ENCODE data around the gene AQP11.
"Not testable (repeated sequence)": the region's sequence is repeated elsewhere in the genome, so short reads cannot be mapped to it uniquely, and the experiment has no call there.

AQP11 gene

GRCh38 chr11:77593883-77594282, 4.1 kb downstream of the AQP11 start:
- no peak for DNase-seq

- no peak for DNase-seq
These were observed 6.9 kb downstream of the AQP11 start for GRCh38 chr11:77596626-77597025.

- DNase-seq = no peak
These were observed 8.4 kb downstream of the AQP11 start for GRCh38 chr11:77598195-77598594.

- no peak for DNase-seq
These were observed 12.8 kb downstream of the AQP11 start for GRCh38 chr11:77602381-77603088.

- DNase-seq = no peak
These were observed 14.5 kb downstream of the AQP11 start for GRCh38 chr11:77604281-77604680.

- DNase-seq = no peak
These were observed 19.5 kb downstream of the AQP11 start for GRCh38 chr11:77609234-77609633.

GRCh38 chr11:77611921-77612320, 22.2 kb downstream of the AQP11 start:
- DNase-seq = no peak

GRCh38 chr11:77617892-77618291, 28.1 kb downstream of the AQP11 start:
- no peak for DNase-seq

GRCh38 chr11:77619576-77620198, 29.9 kb downstream of the AQP11 start:
- DNase-seq = peak; percentile 55

- no peak for DNase-seq
These were observed 40.5 kb downstream of the AQP11 start for GRCh38 chr11:77630157-77630710.

GRCh38 chr11:77633926-77634325, 44.2 kb downstream of the AQP11 start:
- not testable (repeated sequence) for DNase-seq

- no peak for DNase-seq
These were observed 47.1 kb downstream of the AQP11 start for GRCh38 chr11:77636731-77637344.

- DNase-seq = peak; percentile 90
These were observed 47.8 kb downstream of the AQP11 start, which contains the start of gene CLNS1A for GRCh38 chr11:77637345-77638165. TSS of gene CLNS1A (minus strand) at chr11:77637794. CDS start at chr11:77637714, 80 bp downstream.

GRCh38 chr11:77642228-77642627, 52.5 kb downstream of the AQP11 start:
- DNase-seq = no peak

- DNase-seq = no peak
These were observed 55.1 kb downstream of the AQP11 start for GRCh38 chr11:77644887-77645286.

- no peak for DNase-seq
These were observed 58.0 kb downstream of the AQP11 start for GRCh38 chr11:77647654-77648305.

- no peak for DNase-seq
These were observed 60.4 kb downstream of the AQP11 start for GRCh38 chr11:77650123-77650522.

- no peak for DNase-seq
These were observed 65.1 kb downstream of the AQP11 start for GRCh38 chr11:77654770-77655434.

GRCh38 chr11:77656362-77656761, 66.6 kb downstream of the AQP11 start:
- DNase-seq = no peak

- DNase-seq = no peak
These were observed 68.7 kb downstream of the AQP11 start for GRCh38 chr11:77658213-77659013.

All from NCI-H1092 (cell line).